Parathyroid adenoma (tissue), 2 donors: ENCODE results near the gene ANKRD39.

Experiments used
- H2AFZ ChIP-seq: fragments of 300-600 bp; sonication (generic); one replicate; pipeline ENCODE4 v1.7.0; 2017; ENCODE audit warnings: antibody characterized with exemption, mild to moderate bottlenecking
- H3K27ac ChIP-seq: fragments of 300-600 bp; sonication (generic); one replicate; pipeline ENCODE4 v1.7.0; 2017
- H3K27me3 ChIP-seq: fragments of 300-600 bp; sonication (generic); one replicate; pipeline ENCODE4 v1.7.0; 2017; ENCODE audit warnings: low read length; ENCODE audit not compliant: control insufficient read depth, insufficient read depth
- H3K36me3 ChIP-seq: fragments of 300-600 bp; sonication (generic); one replicate; pipeline ENCODE4 v1.7.0; 2017; ENCODE audit warnings: low read length; ENCODE audit not compliant: control insufficient read depth, insufficient read depth
- H3K4me1 ChIP-seq: fragments of 300-600 bp; sonication (generic); one replicate; pipeline ENCODE4 v1.7.0; 2017; ENCODE audit warnings: control low read depth
- H3K4me2 ChIP-seq: fragments of 300-600 bp; sonication (generic); one replicate; pipeline ENCODE4 v1.7.0; 2017; ENCODE audit warnings: low read length
- H3K4me3 ChIP-seq: fragments of 300-600 bp; sonication (generic); one replicate; pipeline ENCODE4 v1.7.0; 2017; ENCODE audit warnings: low read depth, low read length
- H3K79me2 ChIP-seq: fragments of 300-600 bp; sonication (generic); one replicate; pipeline ENCODE4 v1.7.0; 2017; ENCODE audit warnings: control low read depth
- H3K9ac ChIP-seq: fragments of 300-600 bp; sonication (generic); one replicate; pipeline ENCODE4 v1.7.0; 2017; ENCODE audit warnings: mild to moderate bottlenecking
- H3K9me3 ChIP-seq: fragments of 300-600 bp; sonication (generic); one replicate; pipeline ENCODE4 v1.7.0; 2017; ENCODE audit warnings: low read length; ENCODE audit not compliant: control insufficient read depth
- TF ChIP-seq, protein P1 (sequence below): fragments of 300-600 bp; sonication (generic); IDR thresholded peaks from one replicate; pipeline ENCODE4 v1.7.0; 2017; ENCODE audit warnings: antibody characterized with exemption, mild to moderate bottlenecking
- donor health status: primary hyperparathyroidism.

ANKRD39 gene, protein sequence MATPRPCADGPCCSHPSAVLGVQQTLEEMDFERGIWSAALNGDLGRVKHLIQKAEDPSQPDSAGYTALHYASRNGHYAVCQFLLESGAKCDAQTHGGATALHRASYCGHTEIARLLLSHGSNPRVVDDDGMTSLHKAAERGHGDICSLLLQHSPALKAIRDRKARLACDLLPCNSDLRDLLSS

DNA sequence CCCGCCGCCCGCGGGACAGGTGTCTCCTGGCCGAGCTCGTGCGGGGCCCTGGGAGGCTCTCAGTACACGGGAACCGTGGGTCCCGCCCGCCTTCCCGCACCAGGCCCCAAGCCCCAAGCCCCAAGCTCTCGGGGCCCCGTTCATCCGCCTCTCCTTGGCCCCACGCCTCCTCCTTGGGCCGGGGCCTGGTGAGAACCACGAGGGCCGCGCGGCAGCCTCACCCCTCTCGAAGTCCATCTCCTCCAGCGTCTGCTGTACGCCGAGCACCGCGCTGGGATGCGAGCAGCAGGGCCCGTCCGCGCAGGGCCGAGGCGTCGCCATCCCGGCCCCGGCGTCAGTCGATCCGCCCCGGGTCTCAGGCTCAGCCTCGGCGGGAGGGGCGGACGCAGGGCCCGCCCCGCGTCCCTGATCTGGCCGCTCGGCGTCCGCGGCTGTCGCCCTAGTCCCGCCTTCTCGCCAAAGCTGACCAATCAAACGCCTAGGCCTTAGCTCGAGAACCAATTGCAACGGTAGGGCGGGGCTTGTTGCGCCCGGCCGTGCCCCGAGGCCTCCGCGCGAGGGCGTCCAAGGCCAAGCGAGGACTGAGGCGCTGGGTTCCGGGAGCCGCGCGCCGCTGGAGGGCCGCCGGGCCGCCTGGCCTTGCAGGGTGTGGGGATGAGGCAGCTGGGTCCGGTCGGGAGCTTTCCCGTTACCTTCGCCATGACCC lies at the start of gene ANKRD39:
TSS of gene ANKRD39 (minus strand) at position 350 of the 706 bp plus-strand sequence. CDS start at position 321, 29 bp downstream.
- H3K4me1 ChIP-seq, result peaks cover 6% of the 10 kb centered on the region

DNA sequence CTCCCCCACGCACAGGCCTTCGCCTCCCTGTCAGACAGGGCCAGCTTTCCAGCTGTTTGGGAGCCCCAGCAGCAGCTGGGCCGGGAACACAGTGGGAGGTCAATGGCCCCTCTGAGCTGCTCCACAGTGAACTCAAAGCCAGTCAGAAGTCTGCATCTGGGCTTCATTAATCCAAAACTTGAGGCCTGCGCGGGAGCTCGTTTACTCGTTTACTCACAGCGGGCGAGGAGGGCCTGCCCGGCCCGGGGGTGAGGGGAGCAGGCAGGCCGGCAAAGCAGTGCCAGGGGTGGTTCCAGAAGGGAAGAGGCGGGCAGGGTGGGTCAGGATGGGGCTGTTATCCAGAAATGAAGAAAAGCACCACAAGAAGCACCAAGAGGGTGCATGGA lies 48.9 kb upstream of the ANKRD39 start:
- H3K9me3 ChIP-seq, result no peaks in the 10 kb centered on the region
- H3K4me1 ChIP-seq, result no peaks in the 10 kb centered on the region
- TF ChIP-seq, protein P1, sequence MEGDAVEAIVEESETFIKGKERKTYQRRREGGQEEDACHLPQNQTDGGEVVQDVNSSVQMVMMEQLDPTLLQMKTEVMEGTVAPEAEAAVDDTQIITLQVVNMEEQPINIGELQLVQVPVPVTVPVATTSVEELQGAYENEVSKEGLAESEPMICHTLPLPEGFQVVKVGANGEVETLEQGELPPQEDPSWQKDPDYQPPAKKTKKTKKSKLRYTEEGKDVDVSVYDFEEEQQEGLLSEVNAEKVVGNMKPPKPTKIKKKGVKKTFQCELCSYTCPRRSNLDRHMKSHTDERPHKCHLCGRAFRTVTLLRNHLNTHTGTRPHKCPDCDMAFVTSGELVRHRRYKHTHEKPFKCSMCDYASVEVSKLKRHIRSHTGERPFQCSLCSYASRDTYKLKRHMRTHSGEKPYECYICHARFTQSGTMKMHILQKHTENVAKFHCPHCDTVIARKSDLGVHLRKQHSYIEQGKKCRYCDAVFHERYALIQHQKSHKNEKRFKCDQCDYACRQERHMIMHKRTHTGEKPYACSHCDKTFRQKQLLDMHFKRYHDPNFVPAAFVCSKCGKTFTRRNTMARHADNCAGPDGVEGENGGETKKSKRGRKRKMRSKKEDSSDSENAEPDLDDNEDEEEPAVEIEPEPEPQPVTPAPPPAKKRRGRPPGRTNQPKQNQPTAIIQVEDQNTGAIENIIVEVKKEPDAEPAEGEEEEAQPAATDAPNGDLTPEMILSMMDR, result no peak
- no peak overlapping the region for H3K4me2 ChIP-seq
- peak overlapping the region; percentile 42 for H3K27ac ChIP-seq
- H3K79me2 ChIP-seq, result no peaks in the 10 kb centered on the region
- H3K4me3 ChIP-seq, result no peak overlapping the region
- no peak overlapping the region for H2AFZ ChIP-seq
- no peak overlapping the region for H3K9ac ChIP-seq
- no peaks in the 10 kb centered on the region for H3K36me3 ChIP-seq
- H3K27me3 ChIP-seq, result no peaks in the 10 kb centered on the region

More for the DNA sequence above, at the start of gene ANKRD39:
- H3K4me2 ChIP-seq, result peak within 1 kb of the TSS; percentile 96
- H3K36me3 ChIP-seq, result no peaks in the 10 kb centered on the region
- peak within 1 kb of the TSS; percentile 62 for H3K9ac ChIP-seq
- H3K27ac ChIP-seq, result peak within 1 kb of the TSS; percentile 55
- H3K27me3 ChIP-seq, result no peaks in the 10 kb centered on the region
- H3K79me2 ChIP-seq, result peaks cover 8% of the 10 kb centered on the region
- TF ChIP-seq, protein P1, result peak; percentile 95
- no peaks in the 10 kb centered on the region for H3K9me3 ChIP-seq
- H2AFZ ChIP-seq, result peak within 1 kb of the TSS; percentile 87
- H3K4me3 ChIP-seq, result peak within 1 kb of the TSS; percentile 89

DNA sequence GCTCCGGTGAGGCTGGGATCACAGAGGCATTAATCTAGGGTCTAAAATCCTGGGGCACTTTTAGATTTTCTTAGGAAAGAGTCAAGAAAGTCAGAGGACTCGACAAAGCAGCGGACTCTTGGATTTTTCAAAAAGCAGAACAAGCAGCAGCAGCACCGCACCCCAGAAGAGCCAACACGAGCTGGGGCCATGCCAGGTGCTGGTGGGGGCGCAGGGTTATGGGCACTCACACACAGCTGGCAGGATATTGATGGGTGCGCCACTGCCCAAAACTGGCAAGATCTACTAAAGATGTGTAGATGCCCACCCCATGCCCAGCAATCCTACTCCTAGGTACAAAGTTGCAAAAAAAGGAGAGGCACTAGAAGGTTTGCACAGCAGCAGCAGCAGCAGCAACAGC lies 46.0 kb upstream of the ANKRD39 start:
- Histone ChIP-seq H3K79me2 (no peaks in the 10 kb centered on the region), H3K9me3 (no peaks in the 10 kb centered on the region), H3K27ac (no peak overlapping the region), H3K4me3 (no peak overlapping the region), H3K27me3 (no peaks in the 10 kb centered on the region), H3K9ac (no peak overlapping the region), H3K4me1 (peaks cover 5% of the 10 kb centered on the region), H3K36me3 (no peaks in the 10 kb centered on the region), H2AFZ (no peak overlapping the region), H3K4me2 (no peak overlapping the region)
- TF ChIP-seq, protein P1, result no peak

DNA sequence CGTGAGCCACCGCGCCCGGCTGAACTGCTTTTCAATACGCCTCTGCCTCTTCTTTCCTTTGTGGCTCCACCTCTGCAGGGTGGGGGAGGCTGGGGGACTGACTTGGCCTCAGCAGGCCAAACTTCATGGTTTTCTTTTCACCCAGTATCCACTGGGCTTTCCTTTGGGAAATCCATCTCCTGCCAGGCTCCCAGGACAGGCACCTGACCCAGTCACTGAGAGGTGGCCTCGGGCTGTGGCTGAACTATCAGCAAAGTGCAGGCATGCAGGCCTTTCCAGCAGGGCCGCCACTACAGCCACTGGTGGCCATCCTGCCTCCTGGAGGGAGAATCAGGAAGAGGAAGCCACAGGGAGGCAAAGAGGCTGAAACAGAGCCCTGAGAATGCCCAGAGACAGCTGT lies 45.5 kb upstream of the ANKRD39 start:
- TF ChIP-seq, protein P1, result no peak
- Histone ChIP-seq H3K4me2 (no peak overlapping the region), H3K9ac (no peak overlapping the region), H3K9me3 (no peaks in the 10 kb centered on the region), H3K79me2 (no peaks in the 10 kb centered on the region), H3K27ac (no peak overlapping the region), H3K27me3 (no peaks in the 10 kb centered on the region), H3K4me1 (peaks cover 5% of the 10 kb centered on the region), H3K36me3 (no peaks in the 10 kb centered on the region), H3K4me3 (no peak overlapping the region), H2AFZ (no peak overlapping the region)
